Large intestine (tissue), 3 donors: ENCODE measurements around the gene VPS13C. TPM values are rescaled to one million over a fixed set of nuclear protein-coding genes. Genes with fewer than 3 reads are reported as not detected.

Experiments
- DNase-seq, 2 donors: peaks; one replicate each; pipeline versions ENCODE4 v3.0.0 to v3.0.0-alpha.2; 2013
- H3K27ac ChIP-seq: one replicate; pipeline ENCODE4 v1.5.1; 2013; ENCODE audit warnings: low read length
- H3K27me3 ChIP-seq: 2 replicates; pipeline ENCODE4 v1.6.1; 2013; ENCODE audit warnings: low read length; ENCODE audit not compliant: control insufficient read depth, insufficient read depth
- H3K36me3 ChIP-seq: 2 replicates; pipeline ENCODE4 v1.6.1; 2013; ENCODE audit warnings: low read length; ENCODE audit not compliant: control insufficient read depth, insufficient read depth
- H3K4me1 ChIP-seq: one replicate; pipeline ENCODE4 v1.6.1; 2013; ENCODE audit warnings: low read length; ENCODE audit not compliant: control insufficient read depth, insufficient read depth
- H3K4me3 ChIP-seq: one replicate; pipeline ENCODE4 v1.5.1; 2013; ENCODE audit warnings: low read length
- H3K9me3 ChIP-seq: one replicate; pipeline ENCODE4 v1.6.1; 2013; ENCODE audit warnings: mild to moderate bottlenecking, low read depth, low read length, moderate library complexity; ENCODE audit not compliant: control insufficient read depth
- whole genome bisulfite sequencing: methylation state at CpG from one replicate; pipeline ENCODE4 v1.1.5; 2013; ENCODE audit warnings: low lambda C conversion rate; ENCODE audit not compliant: insufficient coverage; 5-methylcytosine and 5-hydroxymethylcytosine counted together
- polyA plus RNA-seq: library from polyadenylated mRNA; unstranded; fragments of 120-200 nt; gene quantifications from one replicate; pipeline ENCODE4 v1.2.1, GENCODE V29; 2013

VPS13C gene
- polyA plus RNA-seq, 1 donor, result 61.6 TPM

GRCh38 chr15:61938249-61938648, 122.0 kb downstream of the VPS13C start:
- Histone ChIP-seq H3K4me3 (no peak overlapping the region), H3K27me3 (no peaks in the 10 kb centered on the region), H3K4me1 (no peaks in the 10 kb centered on the region), H3K36me3 (peaks cover 21% of the 10 kb centered on the region), H3K27ac (no peak overlapping the region), H3K9me3 (no peaks in the 10 kb centered on the region)
- no CpG with 5 or more reads among the region's 1 CpG for WGBS
- no peak for DNase-seq

- Histone ChIP-seq H3K27ac (no peak overlapping the region), H3K27me3 (no peaks in the 10 kb centered on the region), H3K4me3 (no peak overlapping the region), H3K36me3 (peaks cover 18% of the 10 kb centered on the region), H3K9me3 (no peaks in the 10 kb centered on the region), H3K4me1 (no peaks in the 10 kb centered on the region)
- no peak for DNase-seq
- WGBS, result 83% methylated on average over 2 of the region's 4 CpGs
These were observed 123.6 kb downstream of the VPS13C start for GRCh38 chr15:61936528-61937195.

GRCh38 chr15:61935493-61935892, 124.8 kb downstream of the VPS13C start:
- WGBS, result no CpG with 5 or more reads among the region's 4 CpGs
- H3K4me1 ChIP-seq, result no peaks in the 10 kb centered on the region
- no peak overlapping the region for H3K4me3 ChIP-seq
- peaks cover 20% of the 10 kb centered on the region for H3K36me3 ChIP-seq
- no peak overlapping the region for H3K27ac ChIP-seq
- H3K27me3 ChIP-seq, result no peaks in the 10 kb centered on the region
- no peaks in the 10 kb centered on the region for H3K9me3 ChIP-seq
- no peak for DNase-seq

GRCh38 chr15:61929452-61929851, 130.8 kb downstream of the VPS13C start:
- H3K36me3 ChIP-seq, result peaks cover 21% of the 10 kb centered on the region

GRCh38 chr15:61923173-61923572, 137.1 kb downstream of the VPS13C start:
- DNase-seq, result no peak
- H3K27me3 ChIP-seq, result no peaks in the 10 kb centered on the region
- 80% methylated on average over 1 of the region's 3 CpGs for WGBS
- no peaks in the 10 kb centered on the region for H3K9me3 ChIP-seq
- peaks cover 34% of the 10 kb centered on the region for H3K36me3 ChIP-seq
- H3K4me3 ChIP-seq, result no peak overlapping the region
- H3K27ac ChIP-seq, result no peak overlapping the region
- no peaks in the 10 kb centered on the region for H3K4me1 ChIP-seq

More at GRCh38 chr15:61929452-61929851, 130.8 kb downstream of the VPS13C start:
- DNase-seq, result no peak
- no peaks in the 10 kb centered on the region for H3K9me3 ChIP-seq
- H3K4me3 ChIP-seq, result no peak overlapping the region
- H3K27ac ChIP-seq, result no peak overlapping the region
- H3K4me1 ChIP-seq, result no peaks in the 10 kb centered on the region
- H3K27me3 ChIP-seq, result no peaks in the 10 kb centered on the region

GRCh38 chr15:61921093-61921492, 139.2 kb downstream of the VPS13C start:
- no peak overlapping the region for H3K27ac ChIP-seq
- H3K4me1 ChIP-seq, result no peaks in the 10 kb centered on the region
- H3K27me3 ChIP-seq, result no peaks in the 10 kb centered on the region
- no peak for DNase-seq
- H3K9me3 ChIP-seq, result no peaks in the 10 kb centered on the region
- H3K36me3 ChIP-seq, result peaks cover 39% of the 10 kb centered on the region
- WGBS, result 100% methylated on average over 1 of the region's 1 CpG
- no peak overlapping the region for H3K4me3 ChIP-seq

DNA sequence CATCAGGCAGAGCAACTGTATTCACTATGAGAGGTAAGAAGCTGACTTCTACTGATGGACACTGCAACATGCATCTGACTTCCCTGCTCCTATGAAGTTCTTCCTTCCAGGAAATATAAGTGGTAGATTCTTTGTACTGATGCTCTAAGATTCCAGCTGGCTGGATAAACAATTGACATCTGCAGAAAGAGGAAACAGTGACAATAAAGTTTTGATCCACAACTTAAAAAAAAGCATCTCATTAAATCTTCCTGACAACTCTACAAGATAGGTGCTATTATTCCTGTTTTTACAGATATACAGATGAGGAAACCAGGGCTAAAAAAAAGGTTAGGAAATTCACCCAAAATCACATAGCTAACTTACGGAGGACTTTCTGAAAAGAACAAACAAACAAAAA, 142.8 kb downstream of the VPS13C start:
- Histone ChIP-seq H3K36me3 (peaks cover 51% of the 10 kb centered on the region), H3K27me3 (no peaks in the 10 kb centered on the region), H3K4me1 (no peaks in the 10 kb centered on the region), H3K4me3 (no peak overlapping the region), H3K9me3 (no peaks in the 10 kb centered on the region), H3K27ac (no peak overlapping the region)
- DNase-seq, result no peak
- 83% methylated on average over 1 of the region's 1 CpG for WGBS

DNA sequence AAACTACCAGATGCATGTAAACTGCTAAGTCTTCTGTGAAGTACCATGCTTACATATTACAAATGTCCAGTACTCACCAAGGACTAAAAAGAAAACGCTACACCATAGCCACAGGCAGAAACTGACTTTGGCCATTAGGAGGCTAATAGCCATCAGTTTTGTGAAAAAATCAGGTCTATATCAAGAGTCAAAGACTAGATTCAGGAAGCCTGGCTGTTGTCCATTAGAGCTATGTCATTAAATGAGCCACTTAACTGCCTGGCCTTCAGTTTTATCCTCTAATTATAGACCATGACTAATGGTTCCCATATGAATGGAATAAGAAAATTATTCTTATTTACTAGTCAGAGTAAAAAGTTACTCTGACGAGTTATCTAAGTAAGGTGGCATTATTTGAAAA, 144.1 kb downstream of the VPS13C start:
- Histone ChIP-seq H3K27me3 (no peaks in the 10 kb centered on the region), H3K27ac (no peak overlapping the region), H3K4me3 (no peak overlapping the region), H3K4me1 (no peaks in the 10 kb centered on the region), H3K9me3 (no peaks in the 10 kb centered on the region), H3K36me3 (peaks cover 42% of the 10 kb centered on the region)
- WGBS, result 100% methylated on average over 1 of the region's 2 CpGs
- no peak for DNase-seq

GRCh38 chr15:61915640-61916039, 144.6 kb downstream of the VPS13C start:
- WGBS, result 97% methylated on average over 6 of the region's 9 CpGs
- Histone ChIP-seq H3K4me1 (no peaks in the 10 kb centered on the region), H3K36me3 (peaks cover 41% of the 10 kb centered on the region), H3K4me3 (no peak overlapping the region), H3K27ac (no peak overlapping the region), H3K27me3 (no peaks in the 10 kb centered on the region), H3K9me3 (no peaks in the 10 kb centered on the region)
- DNase-seq, result no peak

DNA sequence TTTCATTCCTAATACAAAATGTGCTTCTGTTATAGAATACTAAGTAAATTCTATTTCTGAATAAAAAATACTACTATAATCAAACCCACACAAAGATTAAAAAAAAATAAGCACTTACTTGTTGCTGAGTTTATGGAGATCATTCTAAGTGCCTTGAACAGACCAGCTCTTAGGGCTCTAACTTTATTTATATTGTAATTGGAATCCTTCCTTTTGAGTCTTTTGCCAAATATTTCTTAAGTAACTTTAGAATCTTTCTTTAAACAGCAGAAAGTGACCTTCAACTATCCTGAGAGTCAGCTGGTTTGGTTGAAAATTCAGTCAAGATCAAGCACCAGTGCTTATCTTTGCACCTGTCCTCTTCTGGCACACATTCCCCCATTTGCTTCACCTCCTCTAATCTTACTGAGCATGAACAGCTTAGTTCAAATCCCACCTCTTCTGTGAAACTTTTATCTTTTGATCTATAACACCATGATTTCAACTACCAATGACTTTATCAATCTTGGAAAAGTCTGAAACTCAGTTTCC, 149.3 kb downstream of the VPS13C start:
- Histone ChIP-seq H3K27ac (no peak overlapping the region), H3K27me3 (no peaks in the 10 kb centered on the region), H3K36me3 (peaks cover 48% of the 10 kb centered on the region), H3K4me3 (no peak overlapping the region), H3K4me1 (peaks cover 2% of the 10 kb centered on the region), H3K9me3 (no peaks in the 10 kb centered on the region)
- DNase-seq, result no peak

DNA sequence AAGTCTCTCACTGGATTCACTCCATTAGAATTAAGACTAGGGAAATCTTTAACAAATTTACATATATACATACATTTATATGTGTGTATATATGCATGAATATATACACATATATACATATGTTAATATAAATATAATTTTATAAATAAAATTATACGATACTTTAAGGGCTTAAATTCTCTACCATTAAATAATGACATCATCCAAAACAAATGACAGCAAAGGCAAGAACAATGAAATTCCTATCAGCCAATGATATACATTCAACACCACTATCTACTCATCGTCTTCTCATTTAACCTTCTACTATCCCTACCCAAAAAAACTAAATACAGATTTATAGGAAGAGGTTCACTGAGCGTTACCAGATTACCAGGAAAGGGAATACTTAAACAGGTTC, 152.0 kb downstream of the VPS13C start:
- Histone ChIP-seq H3K36me3 (peaks cover 40% of the 10 kb centered on the region), H3K4me3 (no peak overlapping the region), H3K27me3 (no peaks in the 10 kb centered on the region), H3K4me1 (peaks cover 2% of the 10 kb centered on the region), H3K9me3 (no peaks in the 10 kb centered on the region), H3K27ac (no peak overlapping the region)
- 100% methylated on average over 1 of the region's 3 CpGs for WGBS
- DNase-seq, result no peak
